Nephron progenitor cell (in vitro differentiated cells): Measurements from ENCODE around the gene ZCCHC17.

ENCODE experiments used
- DNase-seq: peaks from one replicate; pipeline ENCODE4 v3.0.0; 2021
- H3K27ac Mint-ChIP-seq: 2 replicates; pipeline ENCODE4 v1.8.0; 2021; ENCODE audit warnings: mild to moderate bottlenecking, moderate library complexity, mixed read lengths
- H3K27me3 Mint-ChIP-seq: 2 replicates; pipeline ENCODE4 v1.8.0; 2021; ENCODE audit warnings: mild to moderate bottlenecking, low read depth, mixed read lengths; ENCODE audit not compliant: poor library complexity
- H3K36me3 Mint-ChIP-seq: 2 replicates; pipeline ENCODE4 v1.8.0; 2021; ENCODE audit warnings: low read depth, mixed read lengths
- H3K4me1 Mint-ChIP-seq: 2 replicates; pipeline ENCODE4 v1.8.0; 2021; ENCODE audit warnings: mixed read lengths
- H3K4me3 Mint-ChIP-seq: 2 replicates; pipeline ENCODE4 v1.8.0; 2021; ENCODE audit warnings: mild to moderate bottlenecking, moderate library complexity, mixed read lengths
- H3K9me3 Mint-ChIP-seq: 2 replicates; pipeline ENCODE4 v1.8.0; 2021; ENCODE audit warnings: mild to moderate bottlenecking, moderate library complexity, mixed read lengths
- CTCF ChIP-seq: fragments of 200-600 bp; sonication (generic); IDR thresholded peaks from 2 replicates; pipeline ENCODE4 v1.5.0; 2021; ENCODE audit warnings: antibody characterized with exemption

ZCCHC17 gene

GRCh38 chr1:31297277-31298247, 730 bp downstream of the ZCCHC17 start:
- Mint-ChIP-seq H3K4me1 (no peaks in the 10 kb centered on the region), H3K9me3 (no peaks in the 10 kb centered on the region), H3K36me3 (peaks cover 22% of the 10 kb centered on the region), H3K4me3 (no peak overlapping the region), H3K27me3 (peaks cover 2% of the 10 kb centered on the region), H3K27ac (no peak overlapping the region)
- DNase-seq = no peak
- no peak for TF ChIP-seq CTCF

DNA sequence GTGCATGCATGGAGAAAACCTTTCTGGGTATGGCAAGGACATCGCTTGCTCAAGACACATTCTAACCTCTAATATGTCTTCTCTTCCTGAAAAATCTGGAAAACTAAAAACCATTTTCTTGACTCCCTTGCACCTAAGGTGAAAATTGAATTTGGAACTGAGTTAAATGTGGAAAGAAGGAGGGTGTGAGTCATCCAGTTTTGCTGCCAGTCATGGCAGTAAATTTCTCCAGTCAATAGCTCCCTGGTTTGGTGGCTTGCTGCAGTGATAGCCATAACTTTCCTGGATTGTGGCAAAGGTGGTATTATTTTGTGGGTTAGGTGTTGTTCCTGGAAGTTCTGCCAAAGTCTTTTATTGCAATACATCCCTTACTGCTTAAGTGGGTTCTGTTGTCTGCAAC, 2.5 kb downstream of the ZCCHC17 start:
- DNase-seq = no peak
- Mint-ChIP-seq H3K36me3 (peaks cover 10% of the 10 kb centered on the region), H3K27ac (no peak overlapping the region), H3K4me3 (no peak overlapping the region), H3K9me3 (no peaks in the 10 kb centered on the region), H3K27me3 (peaks cover 2% of the 10 kb centered on the region), H3K4me1 (no peaks in the 10 kb centered on the region)
- TF ChIP-seq CTCF = no peak

DNA sequence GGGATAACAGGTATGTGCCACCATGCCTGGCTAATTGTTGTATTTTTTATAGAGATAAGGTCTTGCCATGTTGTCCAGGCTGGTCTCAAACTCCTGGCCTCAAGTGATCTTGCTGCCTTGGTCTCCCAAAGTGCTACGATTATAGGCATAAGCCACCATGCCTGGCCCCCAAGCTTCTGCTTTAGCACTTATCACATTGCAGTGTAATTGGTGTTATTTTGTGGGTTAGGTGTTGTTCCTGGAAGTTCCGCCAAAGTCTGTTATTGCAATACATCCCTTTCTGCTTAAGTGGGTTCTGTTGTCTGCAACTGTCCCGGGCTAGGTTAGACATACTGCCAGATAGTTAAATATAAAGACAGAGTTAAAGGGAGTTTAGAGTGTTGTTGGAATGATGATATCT, 3.4 kb downstream of the ZCCHC17 start:
- DNase-seq = no peak

GRCh38 chr1:31302709-31303441, 6.0 kb downstream of the ZCCHC17 start:
- H3K4me1 Mint-ChIP-seq = peaks cover 3% of the 10 kb centered on the region
- H3K36me3 Mint-ChIP-seq = peaks cover 10% of the 10 kb centered on the region
- H3K27ac Mint-ChIP-seq = no peak overlapping the region
- no peak for DNase-seq
- no peaks in the 10 kb centered on the region for H3K9me3 Mint-ChIP-seq
- no peak for TF ChIP-seq CTCF
- H3K4me3 Mint-ChIP-seq = no peak overlapping the region
- H3K27me3 Mint-ChIP-seq = peaks cover 5% of the 10 kb centered on the region

More for the DNA sequence above, 3.4 kb downstream of the ZCCHC17 start:
- Mint-ChIP-seq H3K36me3 (peaks cover 4% of the 10 kb centered on the region), H3K27ac (no peak overlapping the region), H3K27me3 (peaks cover 2% of the 10 kb centered on the region), H3K4me1 (no peaks in the 10 kb centered on the region), H3K9me3 (no peaks in the 10 kb centered on the region), H3K4me3 (no peak overlapping the region)
- no peak for TF ChIP-seq CTCF

- Mint-ChIP-seq H3K4me1 (peaks cover 9% of the 10 kb centered on the region), H3K9me3 (no peaks in the 10 kb centered on the region), H3K36me3 (peaks cover 29% of the 10 kb centered on the region), H3K4me3 (no peak overlapping the region), H3K27ac (no peak overlapping the region), H3K27me3 (peaks cover 5% of the 10 kb centered on the region)
- no peak for TF ChIP-seq CTCF
- no peak for DNase-seq
Measured at GRCh38 chr1:31306278-31306677, 9.4 kb downstream of the ZCCHC17 start.
